PC-9 (cell line): ENCODE results near the gene CFAP44. TPM values are rescaled to one million over a fixed set of nuclear protein-coding genes. Genes with fewer than 3 reads are reported as not detected.

Experiments used
- BruUV-seq: library from RNA; stranded (reverse); fragments of 400-500 nt; replicated peaks from 2 replicates; lab custom pipeline; 2021; lab: Mats Ljungman, UMichigan
- CTCF ChIA-PET: fragments of 300-600 bp; sonication (Branson Sonifier 250); formaldehyde crosslinking; loops from one replicate; lab custom pipeline; 2022; ENCODE audit warnings: antibody characterized with exemption; lab: Charles Lee
- POLR2A ChIA-PET: fragments of 300-600 bp; sonication (Branson Sonifier 250); formaldehyde crosslinking; loops from one replicate; lab custom pipeline; 2022; ENCODE audit warnings: antibody characterized with exemption; ENCODE audit not compliant: unreplicated experiment; lab: Charles Lee
- DNase-seq, 2 experiments: peaks; one replicate each; pipeline versions ENCODE4 v3.0.0 to v3.0.0-alpha.2; 2015 to 2022; ENCODE audit warnings: mixed read lengths in 1 of 2
- H2AFZ ChIP-seq: fragments of 200-600 bp; sonication (generic); 2 replicates; pipeline ENCODE4 v1.8.1; 2017; ENCODE audit warnings: antibody characterized with exemption
- H3F3A ChIP-seq: fragments of 200-600 bp; sonication (generic); 2 replicates; pipeline ENCODE4 v1.8.1; 2017; ENCODE audit warnings: antibody characterized with exemption, mild to moderate bottlenecking, low read depth; ENCODE audit not compliant: insufficient read depth
- H3K27ac ChIP-seq: fragments of 200-600 bp; sonication (generic); 2 replicates; pipeline ENCODE4 v1.6.1; 2016; ENCODE audit warnings: mixed run types
- H3K27me3 ChIP-seq: fragments of 200-600 bp; sonication (generic); 2 replicates; pipeline ENCODE4 v1.6.1; 2016; ENCODE audit warnings: low read depth, mixed run types; ENCODE audit not compliant: insufficient read depth
- H3K36me3 ChIP-seq: fragments of 200-600 bp; sonication (generic); 2 replicates; pipeline ENCODE4 v1.6.1; 2016; ENCODE audit warnings: low read depth, mixed run types
- H3K4me1 ChIP-seq: fragments of 200-600 bp; sonication (generic); replicated peaks from 2 replicates; pipeline ENCODE4 v1.6.1; 2016; ENCODE audit warnings: mixed run types; ENCODE audit not compliant: insufficient read depth
- H3K4me2 ChIP-seq: fragments of 200-600 bp; sonication (generic); 2 replicates; pipeline ENCODE4 v1.6.1; 2017; ENCODE audit warnings: mixed run types
- H3K4me3 ChIP-seq: fragments of 200-600 bp; sonication (generic); 2 replicates; pipeline ENCODE4 v1.6.1; 2016; ENCODE audit warnings: mixed run types
- H3K79me2 ChIP-seq: fragments of 200-600 bp; sonication (generic); 2 replicates; pipeline ENCODE4 v1.6.1; 2017; ENCODE audit warnings: low read depth, mixed run types
- H3K9me2 ChIP-seq: fragments of 200-600 bp; sonication (generic); 2 replicates; pipeline ENCODE4 v1.8.1; 2017; ENCODE audit warnings: mild to moderate bottlenecking; ENCODE audit not compliant: insufficient read depth
- H3K9me3 ChIP-seq: fragments of 200-600 bp; sonication (generic); 2 replicates; pipeline ENCODE4 v1.8.1; 2016; ENCODE audit warnings: low read depth; ENCODE audit not compliant: insufficient read depth
- H4K20me1 ChIP-seq: fragments of 200-600 bp; sonication (generic); 2 replicates; pipeline ENCODE4 v1.8.1; 2017; ENCODE audit not compliant: insufficient read depth
- CTCF ChIP-seq: fragments of 200-600 bp; sonication (generic); conservative IDR thresholded peaks from 2 replicates; pipeline ENCODE4 v1.6.1; 2017; ENCODE audit warnings: mixed run types, antibody characterized with exemption, mild to moderate bottlenecking, moderate library complexity
- EZH2 ChIP-seq: fragments of 200-600 bp; sonication (generic); IDR thresholded peaks from 2 replicates; pipeline ENCODE4 v1.8.0; 2017; ENCODE audit warnings: antibody characterized with exemption, low read depth
- intact Hi-C: fragments of 100-400 bp; cut with micrococcal nuclease; formaldehyde crosslinking; loops from one replicate; pipeline ENCODE4 v1.10.0; 2022; ENCODE audit not compliant: unreplicated experiment
- total RNA-seq: library from RNA; stranded (reverse); gene quantifications from 2 replicates; pipeline ENCODE4 v1.2.3, GENCODE V29; 2021

The CFAP44 gene
- total RNA-seq, 1 experiment from 2014 or later = 9.1 TPM

GRCh38 chr3:113421082-113421481 is 20.2 kb downstream of the CFAP44 start:
- Histone ChIP-seq H3K27me3 (no peaks in the 10 kb centered on the region), H3K4me2 (no peak overlapping the region), H4K20me1 (no peaks in the 10 kb centered on the region), H3K9me3 (peaks cover 29% of the 10 kb centered on the region), H3K79me2 (no peaks in the 10 kb centered on the region), H3K4me3 (no peak overlapping the region), H3F3A (no peaks in the 10 kb centered on the region), H3K9me2 (no peaks in the 10 kb centered on the region), H3K27ac (no peak overlapping the region), H2AFZ (no peak overlapping the region), H3K4me1 (no peaks in the 10 kb centered on the region), H3K36me3 (peaks cover 40% of the 10 kb centered on the region)
- CTCF ChIA-PET = no interaction called here
- no TSS peak for BruUV-seq
- POLR2A ChIA-PET = no interaction called here
- DNase-seq = no peak
- intact Hi-C loops = no loop called here
- TF ChIP-seq EZH2 = no peak
- no peak for TF ChIP-seq CTCF

GRCh38 chr3:113409676-113410075 is 31.6 kb downstream of the CFAP44 start:
- intact Hi-C loops = no loop called here
- H3K27ac ChIP-seq = no peak overlapping the region

GRCh38 chr3:113405180-113405579 is 36.1 kb downstream of the CFAP44 start:
- Histone ChIP-seq H3K36me3 (no peaks in the 10 kb centered on the region), H3K9me3 (peaks cover 5% of the 10 kb centered on the region), H3K4me2 (no peak overlapping the region), H3K27me3 (no peaks in the 10 kb centered on the region), H4K20me1 (no peaks in the 10 kb centered on the region), H3K9me2 (no peaks in the 10 kb centered on the region), H3F3A (no peaks in the 10 kb centered on the region), H3K4me1 (no peaks in the 10 kb centered on the region), H3K79me2 (no peaks in the 10 kb centered on the region), H3K27ac (no peak overlapping the region), H2AFZ (no peak overlapping the region), H3K4me3 (no peak overlapping the region)
- intact Hi-C loops = no loop called here
- DNase-seq = no peak
- CTCF ChIA-PET = no interaction called here
- no TSS peak for BruUV-seq
- no peak for TF ChIP-seq EZH2
- TF ChIP-seq CTCF = no peak
- POLR2A ChIA-PET = no interaction called here

More at GRCh38 chr3:113409676-113410075, 31.6 kb downstream of the CFAP44 start:
- Histone ChIP-seq H3K36me3 (no peaks in the 10 kb centered on the region), H3K79me2 (no peaks in the 10 kb centered on the region), H3K4me2 (no peak overlapping the region), H3K4me1 (no peaks in the 10 kb centered on the region), H4K20me1 (no peaks in the 10 kb centered on the region), H3K9me3 (peaks cover 20% of the 10 kb centered on the region), H3F3A (no peaks in the 10 kb centered on the region), H3K27me3 (no peaks in the 10 kb centered on the region), H3K9me2 (no peaks in the 10 kb centered on the region), H3K4me3 (no peak overlapping the region), H2AFZ (no peak overlapping the region)
- CTCF ChIA-PET = no interaction called here
- TF ChIP-seq EZH2 (no peak), CTCF (no peak)
- DNase-seq = no peak
- POLR2A ChIA-PET = no interaction called here
- no TSS peak for BruUV-seq
